HG02938 (cell line): ENCODE measurements around the gene GPN1.
"Not testable (repeated sequence)": the region's sequence is repeated elsewhere in the genome, so short reads cannot be mapped to it uniquely, and the experiment has no call there.

ENCODE experiments used
- ATAC-seq: cut with Tn5 transposase; IDR thresholded peaks from one replicate; pipeline ENCODE4 v1.9.1; 2021; ENCODE audit warnings: mild to moderate bottlenecking, moderate library complexity; ENCODE audit not compliant: unreplicated experiment

GPN1 gene

DNA sequence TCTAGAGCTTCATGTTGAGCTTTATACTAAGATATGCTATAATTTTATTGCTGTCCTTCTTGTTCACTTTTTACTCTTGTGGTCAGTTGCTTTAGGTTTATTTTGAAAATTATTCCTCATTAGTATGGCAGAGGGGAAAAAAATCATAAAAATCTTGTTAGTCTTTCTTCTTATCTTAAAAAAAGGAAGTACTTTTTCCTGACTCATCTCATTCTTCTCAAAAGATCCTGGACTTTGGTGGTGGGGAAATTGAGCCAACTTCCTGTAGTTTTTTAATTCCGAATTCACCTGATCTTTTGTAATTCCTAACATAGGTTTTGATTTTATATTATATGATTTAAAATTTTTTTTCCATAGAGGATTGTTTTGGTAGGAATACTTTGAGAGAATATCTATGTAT, 38.6 kb downstream of the GPN1 start:
- no peak for ATAC-seq

GRCh38 chr2:27671235-27671634, 42.4 kb downstream of the GPN1 start:
- ATAC-seq = no peak

DNA sequence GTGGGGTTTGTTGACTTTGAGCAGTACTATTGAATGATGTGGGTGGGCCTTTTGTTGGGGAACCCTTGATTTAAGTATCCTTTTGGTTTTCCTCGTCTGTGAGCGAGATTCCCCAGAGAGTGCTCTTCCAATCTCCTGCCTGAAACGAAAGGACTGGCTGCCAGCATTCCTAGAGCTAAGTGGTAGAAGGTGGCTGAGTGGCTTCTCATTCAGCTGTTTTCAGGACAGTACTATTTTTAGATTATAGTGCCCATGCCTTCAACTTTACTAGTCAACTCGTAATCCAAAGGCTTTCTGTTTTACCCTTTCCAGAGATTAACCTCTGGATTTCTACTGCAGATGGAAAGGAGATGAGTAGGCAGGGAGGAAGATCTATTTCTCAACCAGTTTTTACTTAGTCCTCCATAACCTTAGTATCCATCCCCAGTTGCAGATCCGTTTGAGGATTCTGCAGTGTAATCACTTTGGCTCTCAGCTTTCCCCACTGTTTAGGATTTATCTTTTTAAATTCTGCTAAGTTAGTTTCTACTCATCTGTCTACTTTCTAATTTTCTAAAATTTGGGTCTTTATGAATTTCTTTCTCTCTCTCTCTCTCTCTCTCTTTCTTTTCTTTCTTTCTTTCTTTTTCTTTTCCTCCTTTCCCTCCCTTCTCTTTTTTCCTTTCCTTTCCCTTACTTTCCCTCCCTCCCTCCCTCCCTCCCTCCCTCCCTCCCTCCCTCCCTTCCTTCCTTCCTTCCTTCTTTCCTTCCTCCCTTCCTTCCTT, 44.1 kb downstream of the GPN1 start:
- ATAC-seq = no peak

GRCh38 chr2:27680571-27680970, 51.7 kb downstream of the GPN1 start:
- ATAC-seq = no peak

- no peak for ATAC-seq
Measured at GRCh38 chr2:27681841-27682240, 53.0 kb downstream of the GPN1 start.

DNA sequence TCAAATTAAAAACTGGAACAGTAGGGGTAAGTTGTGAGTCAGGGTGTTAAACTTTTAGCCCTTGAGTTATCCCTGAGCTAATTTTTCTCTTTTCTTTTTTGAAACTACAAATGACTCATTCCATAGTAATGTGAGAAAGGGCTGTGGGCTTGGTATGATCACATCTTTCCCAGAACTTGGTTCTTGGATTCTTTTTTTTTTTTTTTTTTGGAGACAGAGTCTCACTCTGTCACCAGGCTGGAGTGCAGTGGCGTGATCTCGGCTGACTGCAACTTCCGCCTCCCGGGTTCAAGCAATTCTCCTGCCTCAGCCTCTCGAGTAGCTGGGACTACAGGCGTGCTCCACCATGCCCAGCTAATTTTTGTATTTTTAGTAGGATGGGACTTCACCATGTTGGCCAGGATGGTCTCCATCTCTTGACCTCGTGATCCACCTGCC, 53.5 kb downstream of the GPN1 start:
- ATAC-seq = not testable (repeated sequence)

DNA sequence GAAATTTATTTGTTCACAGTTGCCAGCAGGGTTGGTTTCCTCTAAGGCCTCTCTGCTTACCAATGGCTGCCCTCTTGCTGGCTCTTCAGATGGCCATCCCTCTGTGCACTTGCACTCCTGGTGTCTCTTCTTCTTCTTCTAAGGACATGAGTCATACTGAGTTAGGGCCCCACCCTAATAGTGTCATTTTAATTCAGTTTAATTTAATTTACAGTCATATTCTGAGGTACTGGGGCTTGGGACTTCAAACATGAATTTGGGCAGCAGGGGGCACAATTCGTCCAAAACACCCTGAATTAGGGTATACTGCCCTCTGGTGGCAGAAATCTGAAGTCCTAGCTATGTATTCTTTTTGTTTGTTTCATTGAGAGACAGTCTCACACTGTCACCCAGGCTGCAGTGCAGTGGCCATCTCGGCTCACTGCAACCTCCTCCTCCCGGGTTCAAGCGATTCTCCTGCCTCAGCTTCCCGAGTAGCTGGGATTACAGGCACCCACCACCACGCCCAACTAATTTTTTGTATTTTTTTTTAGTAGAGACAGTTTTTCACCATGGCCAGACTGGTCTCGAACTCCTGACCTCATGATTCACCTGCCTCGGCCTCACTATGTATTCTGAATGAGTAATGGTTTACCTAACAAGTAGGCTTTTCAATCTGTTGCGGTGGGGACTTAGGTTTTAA, 54.7 kb downstream of the GPN1 start:
- ATAC-seq = peak; percentile 93

- ATAC-seq = not testable (repeated sequence)
Measured at GRCh38 chr2:27685006-27685405, 56.2 kb downstream of the GPN1 start.

DNA sequence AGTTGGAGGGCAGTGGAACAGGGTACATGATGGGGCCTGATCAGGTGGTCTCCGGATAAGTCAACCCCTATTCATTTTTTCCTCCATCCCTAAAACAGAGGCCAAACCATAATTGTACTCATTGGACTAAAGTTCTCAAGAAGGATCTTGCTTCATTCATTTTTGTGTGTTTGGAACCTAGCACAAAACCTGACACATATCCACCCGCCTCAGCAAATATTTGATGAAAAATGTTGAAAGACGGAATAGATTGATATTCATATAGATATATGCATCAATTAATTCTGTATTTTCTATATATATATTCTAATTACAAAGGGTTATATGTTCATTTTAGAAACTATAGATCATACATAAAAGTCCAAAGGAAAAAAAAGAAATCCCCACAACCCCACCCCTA, 56.7 kb downstream of the GPN1 start:
- ATAC-seq = no peak

DNA sequence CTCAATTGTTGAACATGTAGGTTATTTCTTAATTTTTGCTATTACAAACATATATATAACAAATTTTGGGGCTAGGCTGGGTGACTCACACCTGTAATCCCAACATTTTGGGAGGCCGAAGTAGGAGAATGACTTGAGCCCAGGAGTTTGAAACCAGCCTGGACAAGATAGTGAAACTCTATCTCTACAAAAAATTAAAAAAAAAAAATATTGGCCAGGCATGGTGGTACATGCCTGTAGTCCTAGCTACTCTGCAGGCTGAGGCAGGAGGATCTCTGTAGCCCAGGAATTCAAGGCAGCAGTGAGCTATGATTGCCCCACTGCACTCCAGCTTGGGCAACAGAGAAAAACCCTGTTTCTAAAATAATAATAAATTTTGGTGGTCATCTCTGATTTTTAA, 58.4 kb downstream of the GPN1 start:
- no peak for ATAC-seq

GRCh38 chr2:27689424-27689823, 60.6 kb downstream of the GPN1 start:
- no peak for ATAC-seq

GRCh38 chr2:27690052-27690451, 61.2 kb downstream of the GPN1 start:
- ATAC-seq = no peak

- ATAC-seq = no peak
Measured at GRCh38 chr2:27697660-27698059, 68.8 kb downstream of the GPN1 start.
